HFF-Myc (cell line): ENCODE measurements around the gene ZC3H7B.

Source experiments
- DNase-seq: peaks from one replicate; pipeline ENCODE4 v3.0.0-alpha.2; 2011; ENCODE audit warnings: low read depth; ENCODE audit errors: extremely low read depth
- H3K4me3 ChIP-seq: replicated peaks from 2 replicates; pipeline ENCODE4 v1.5.1; 2011; ENCODE audit warnings: low read depth, mild to moderate bottlenecking, control low read depth, low read length
- TF ChIP-seq, protein P1 (sequence below): IDR thresholded peaks from 2 replicates; pipeline ENCODE4 v1.5.1; 2012; ENCODE audit warnings: mild to moderate bottlenecking, low read depth, low read length, control low read depth; ENCODE audit errors: missing control alignments

Gene ZC3H7B

DNA sequence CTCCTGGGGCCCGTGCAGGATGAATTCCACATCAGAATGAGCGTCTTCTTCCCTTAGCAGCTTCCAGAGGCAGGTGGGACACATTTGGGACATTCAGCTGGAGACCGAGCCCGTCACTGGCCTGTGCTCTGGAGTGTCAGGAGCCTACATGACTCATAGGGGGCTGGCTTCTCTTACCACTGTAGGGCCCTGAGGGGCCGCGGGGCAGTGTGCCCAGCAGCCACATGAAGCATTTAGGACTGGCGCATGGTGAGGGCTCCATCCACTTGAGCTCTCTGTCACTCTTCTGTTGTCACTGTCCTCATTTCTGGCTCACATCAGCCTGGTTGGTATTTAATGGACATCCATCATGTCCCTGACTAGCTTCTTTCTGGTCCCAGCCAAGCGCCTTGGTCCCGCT is 42.4 kb downstream of the ZC3H7B start:
- TF ChIP-seq, protein P1, sequence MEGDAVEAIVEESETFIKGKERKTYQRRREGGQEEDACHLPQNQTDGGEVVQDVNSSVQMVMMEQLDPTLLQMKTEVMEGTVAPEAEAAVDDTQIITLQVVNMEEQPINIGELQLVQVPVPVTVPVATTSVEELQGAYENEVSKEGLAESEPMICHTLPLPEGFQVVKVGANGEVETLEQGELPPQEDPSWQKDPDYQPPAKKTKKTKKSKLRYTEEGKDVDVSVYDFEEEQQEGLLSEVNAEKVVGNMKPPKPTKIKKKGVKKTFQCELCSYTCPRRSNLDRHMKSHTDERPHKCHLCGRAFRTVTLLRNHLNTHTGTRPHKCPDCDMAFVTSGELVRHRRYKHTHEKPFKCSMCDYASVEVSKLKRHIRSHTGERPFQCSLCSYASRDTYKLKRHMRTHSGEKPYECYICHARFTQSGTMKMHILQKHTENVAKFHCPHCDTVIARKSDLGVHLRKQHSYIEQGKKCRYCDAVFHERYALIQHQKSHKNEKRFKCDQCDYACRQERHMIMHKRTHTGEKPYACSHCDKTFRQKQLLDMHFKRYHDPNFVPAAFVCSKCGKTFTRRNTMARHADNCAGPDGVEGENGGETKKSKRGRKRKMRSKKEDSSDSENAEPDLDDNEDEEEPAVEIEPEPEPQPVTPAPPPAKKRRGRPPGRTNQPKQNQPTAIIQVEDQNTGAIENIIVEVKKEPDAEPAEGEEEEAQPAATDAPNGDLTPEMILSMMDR = no peak
- no peak overlapping the region for H3K4me3 ChIP-seq
- no peak for DNase-seq

DNA sequence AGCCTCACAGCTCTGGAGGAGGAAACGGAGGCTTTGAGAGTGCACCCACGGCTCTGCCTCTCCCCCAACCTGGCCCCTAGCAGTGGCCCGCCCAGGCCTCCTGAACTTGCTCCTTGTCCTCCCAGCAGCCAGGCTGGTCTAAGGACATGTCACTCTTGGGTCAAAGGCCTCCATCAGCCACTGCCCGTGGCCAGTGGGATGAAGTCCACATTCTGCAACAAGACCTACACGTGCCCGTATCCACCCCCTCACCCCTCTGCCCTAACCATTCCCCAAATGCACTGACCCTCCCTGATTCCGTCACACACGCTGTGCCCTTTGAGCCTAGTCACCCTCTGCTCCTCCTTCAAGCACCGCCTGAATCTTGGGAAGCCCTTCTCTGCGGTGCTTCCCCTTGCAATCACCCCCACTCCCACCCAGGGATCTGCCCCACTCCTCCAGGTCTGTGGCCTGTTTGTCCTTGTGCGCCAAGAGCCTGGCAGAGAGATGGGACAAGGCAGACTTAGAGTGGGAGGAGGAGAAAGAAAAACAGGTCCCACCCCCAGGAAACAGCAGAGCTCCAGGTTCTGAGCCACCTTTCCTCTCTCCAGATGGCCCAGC is 43.0 kb downstream of the ZC3H7B start:
- no peak for DNase-seq

GRCh38 chr22:41345807-41346335 is 44.5 kb downstream of the ZC3H7B start:
- no peak overlapping the region for H3K4me3 ChIP-seq
- no peak for DNase-seq
- TF ChIP-seq, protein P1 = no peak

More for the DNA sequence above, 43.0 kb downstream of the ZC3H7B start:
- TF ChIP-seq, protein P1 = no peak
- H3K4me3 ChIP-seq = no peak overlapping the region

DNA sequence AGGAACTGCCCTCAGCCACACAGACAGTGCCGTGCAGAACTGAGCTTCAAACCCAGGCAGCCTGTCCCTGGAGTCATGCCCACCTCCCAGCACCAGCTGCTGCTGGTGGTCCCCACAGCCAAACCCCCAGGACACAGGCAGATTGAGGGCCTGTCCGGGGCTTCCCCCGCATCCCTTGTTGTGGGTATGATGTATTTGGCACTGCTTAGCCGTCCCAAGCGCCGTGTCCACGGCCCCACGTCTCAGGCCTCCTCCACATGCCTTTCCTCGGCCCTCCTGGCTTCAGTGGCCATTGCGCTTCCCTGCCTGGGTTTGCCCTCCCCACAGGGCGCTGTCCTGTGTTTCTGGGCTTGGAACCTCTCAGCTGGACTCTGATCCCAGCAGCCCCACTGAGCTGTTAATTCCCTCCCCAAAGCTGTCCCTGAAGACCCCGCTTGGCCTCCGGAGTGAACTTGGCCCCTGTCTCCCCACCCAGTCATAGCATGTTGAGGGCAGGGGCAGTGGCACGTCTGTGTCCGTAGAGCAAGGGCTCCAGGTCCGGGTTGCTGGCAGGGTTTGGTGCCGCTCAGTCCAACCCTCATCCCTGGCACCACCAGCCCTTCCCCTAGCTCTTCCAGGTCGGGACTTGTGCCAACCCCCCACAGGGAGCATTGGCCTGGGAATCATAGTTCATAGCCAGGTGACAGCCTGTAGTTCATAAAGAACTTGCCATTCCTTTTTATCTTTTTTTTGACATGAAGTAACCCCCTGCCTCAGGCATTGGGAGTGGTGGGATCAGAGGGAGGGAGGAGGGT is 45.9 kb downstream of the ZC3H7B start:
- TF ChIP-seq, protein P1 = no peak
- no peak for DNase-seq
- no peak overlapping the region for H3K4me3 ChIP-seq

- TF ChIP-seq, protein P1 = no peak
- no peak for DNase-seq
- H3K4me3 ChIP-seq = no peak overlapping the region
Observed at GRCh38 chr22:41348964-41349484, 47.7 kb downstream of the ZC3H7B start.

DNA sequence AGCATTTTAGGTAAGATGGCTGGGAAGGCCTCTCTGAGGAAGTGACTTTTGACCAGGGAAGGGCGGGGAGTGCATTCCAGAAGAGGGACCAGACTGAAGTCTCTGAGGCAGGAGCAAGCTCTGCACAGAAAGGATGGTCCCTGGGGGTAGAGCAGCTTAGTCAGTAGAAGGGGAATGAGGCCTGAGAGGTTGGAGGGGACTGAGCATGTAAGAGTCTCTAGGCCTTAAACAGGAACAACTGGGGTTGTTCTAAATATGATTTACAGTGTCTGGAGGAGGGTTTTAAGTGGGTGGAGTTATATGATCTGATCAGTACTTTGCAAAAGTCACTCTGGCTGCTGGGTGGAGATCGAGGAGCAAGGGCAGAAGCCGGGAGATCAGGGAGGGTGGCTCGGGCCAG is 48.8 kb downstream of the ZC3H7B start:
- TF ChIP-seq, protein P1 = no peak
- H3K4me3 ChIP-seq = no peak overlapping the region
- DNase-seq = no peak
